Tibial nerve (tissue), 3 donors: ENCODE data around the gene ANKH.

Source experiments
- POLR2A ChIP-seq, 2 donors: fragments of 450-650 bp; IDR thresholded peaks; one replicate each; pipeline ENCODE4 v1.6.1; 2017; ENCODE audit warnings: antibody characterized with exemption in 2 of 2, mild to moderate bottlenecking in 2 of 2, moderate library complexity in 2 of 2
- TF ChIP-seq, protein P1 (sequence below), 5 experiments: fragments of 200-600 bp in 3 of 5; fragments of 450-650 bp in 2 of 5; sonication (generic) in 3 of 5; IDR thresholded peaks; one replicate each; pipeline ENCODE4 v1.5.1; 2016 to 2019; ENCODE audit warnings: antibody characterized with exemption in 5 of 5, mild to moderate bottlenecking in 3 of 5, moderate library complexity in 2 of 5

DNA sequence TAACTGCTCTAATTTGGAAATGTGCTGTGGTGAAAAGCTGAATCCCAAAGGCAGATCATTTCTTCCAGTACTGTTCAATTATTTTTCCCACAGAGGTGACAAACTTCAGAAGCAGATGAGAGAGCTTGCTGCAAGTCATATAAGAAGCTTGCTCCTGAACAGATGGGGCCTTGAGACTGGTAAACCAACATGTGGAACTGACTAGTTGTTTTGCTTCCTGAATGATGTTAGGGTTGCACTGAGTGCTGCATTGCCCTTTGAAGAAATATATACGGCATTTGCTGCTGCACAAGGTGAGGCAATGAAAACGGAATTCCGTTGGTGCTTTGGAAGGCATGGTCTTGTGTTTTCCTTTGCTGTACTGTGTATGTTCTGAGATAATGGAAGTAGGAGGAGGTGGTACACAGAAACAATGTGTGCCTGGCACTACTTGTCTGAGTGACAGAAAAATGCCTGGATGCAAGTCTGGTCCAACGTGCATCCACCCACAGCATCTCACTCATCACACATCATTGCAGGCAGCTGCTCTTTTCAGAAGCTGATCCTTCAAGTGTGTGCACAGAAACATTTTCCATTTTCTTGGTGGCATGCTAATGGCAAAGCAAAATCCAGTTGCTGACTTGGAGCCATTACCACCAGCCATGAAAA is 76.9 kb downstream of the ANKH start:
- no peak for TF ChIP-seq POLR2A (IDR thresholded peaks at IDR 0.05)
- TF ChIP-seq, protein P1, sequence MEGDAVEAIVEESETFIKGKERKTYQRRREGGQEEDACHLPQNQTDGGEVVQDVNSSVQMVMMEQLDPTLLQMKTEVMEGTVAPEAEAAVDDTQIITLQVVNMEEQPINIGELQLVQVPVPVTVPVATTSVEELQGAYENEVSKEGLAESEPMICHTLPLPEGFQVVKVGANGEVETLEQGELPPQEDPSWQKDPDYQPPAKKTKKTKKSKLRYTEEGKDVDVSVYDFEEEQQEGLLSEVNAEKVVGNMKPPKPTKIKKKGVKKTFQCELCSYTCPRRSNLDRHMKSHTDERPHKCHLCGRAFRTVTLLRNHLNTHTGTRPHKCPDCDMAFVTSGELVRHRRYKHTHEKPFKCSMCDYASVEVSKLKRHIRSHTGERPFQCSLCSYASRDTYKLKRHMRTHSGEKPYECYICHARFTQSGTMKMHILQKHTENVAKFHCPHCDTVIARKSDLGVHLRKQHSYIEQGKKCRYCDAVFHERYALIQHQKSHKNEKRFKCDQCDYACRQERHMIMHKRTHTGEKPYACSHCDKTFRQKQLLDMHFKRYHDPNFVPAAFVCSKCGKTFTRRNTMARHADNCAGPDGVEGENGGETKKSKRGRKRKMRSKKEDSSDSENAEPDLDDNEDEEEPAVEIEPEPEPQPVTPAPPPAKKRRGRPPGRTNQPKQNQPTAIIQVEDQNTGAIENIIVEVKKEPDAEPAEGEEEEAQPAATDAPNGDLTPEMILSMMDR (IDR thresholded peaks at IDR 0.05) = no peak
